Esophagus squamous epithelium (tissue), 4 donors: Measurements from ENCODE around the gene CCDC102B.

Experiments
- CTCF ChIP-seq, 6 experiments: fragments of 450-650 bp in 4 of 6; fragments of 200-600 bp in 2 of 6; sonication (generic) in 2 of 6; IDR thresholded peaks; one replicate each; pipeline ENCODE4 v1.5.1; 2016 to 2019; ENCODE audit warnings: antibody characterized with exemption in 6 of 6, mild to moderate bottlenecking in 4 of 6, moderate library complexity in 4 of 6
- POLR2A ChIP-seq, 4 donors: fragments of 450-650 bp; IDR thresholded peaks; one replicate each; pipeline ENCODE4 v1.6.1; 2017; ENCODE audit warnings: antibody characterized with exemption in 4 of 4, mild to moderate bottlenecking in 4 of 4, moderate library complexity in 3 of 4

DNA sequence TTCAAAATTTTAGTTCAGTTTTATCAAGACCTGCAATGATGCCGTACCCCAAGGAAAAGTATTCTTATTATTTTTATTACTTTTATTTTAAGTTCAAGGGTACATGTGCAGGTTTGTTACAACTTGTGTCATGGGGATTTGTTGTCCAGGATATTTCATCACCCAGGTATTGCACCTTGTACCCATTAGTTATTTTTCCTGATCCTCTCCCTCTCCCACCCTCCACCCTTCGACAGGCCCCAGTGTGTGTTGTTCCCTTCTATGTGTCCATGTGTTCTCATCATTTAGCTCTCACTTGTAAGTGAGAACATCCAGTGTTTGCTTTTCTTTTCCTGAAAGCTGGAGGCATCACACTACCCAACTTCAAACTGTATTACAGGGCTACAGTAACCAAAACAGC lies 122.0 kb downstream of the CCDC102B start:
- no peak for TF ChIP-seq CTCF (IDR thresholded peaks at IDR 0.05)
- no peak for TF ChIP-seq POLR2A (IDR thresholded peaks at IDR 0.05)
